GM23338 (cell line): ENCODE measurements around the gene NDUFA13.

Experiments used
- CREB1 ChIP-seq: fragments of 250-450 bp; sonication (Bioruptor Pico); IDR thresholded peaks from 2 replicates; pipeline ENCODE4 v1.5.0; 2020; ENCODE audit warnings: low read depth, mild to moderate bottlenecking, moderate library complexity
- CTCF ChIP-seq, 2 experiments: fragments of 200-600 bp in 1 of 2; sonication (generic) in 1 of 2; conservative IDR thresholded peaks; 2 replicates each; pipeline versions ENCODE4 v1.5.1 to v1.6.1; 2016 to 2017; ENCODE audit warnings: antibody characterized with exemption in 2 of 2, low read depth in 2 of 2, mild to moderate bottlenecking in 2 of 2, moderate library complexity in 1 of 2
- ETS1 ChIP-seq: IDR thresholded peaks from 2 replicates; pipeline ENCODE4 v1.6.1; 2016; ENCODE audit warnings: antibody characterized with exemption
- EZH2 ChIP-seq: fragments of 200-600 bp; sonication (generic); IDR thresholded peaks from one replicate; pipeline ENCODE4 v1.8.0; 2017; ENCODE audit warnings: antibody characterized with exemption, mild to moderate bottlenecking, low read depth; ENCODE audit not compliant: unreplicated experiment
- EZH2phosphoT487 ChIP-seq: fragments of 200-600 bp; sonication (generic); IDR thresholded peaks from one replicate; pipeline ENCODE4 v1.8.1; 2018; ENCODE audit warnings: antibody characterized with exemption; ENCODE audit not compliant: unreplicated experiment
- JUNB ChIP-seq: IDR thresholded peaks from one replicate; pipeline ENCODE4 v1.6.1; 2016; ENCODE audit warnings: antibody characterized with exemption; ENCODE audit not compliant: unreplicated experiment
- NANOG ChIP-seq: IDR thresholded peaks from 2 replicates; pipeline ENCODE4 v1.6.1; 2016; ENCODE audit warnings: antibody characterized with exemption, borderline replicate concordance
- POLR2AphosphoS5 ChIP-seq: IDR thresholded peaks from 2 replicates; pipeline ENCODE4 v1.6.1; 2016; ENCODE audit warnings: antibody characterized with exemption, low read depth
- REST ChIP-seq: IDR thresholded peaks from one replicate; pipeline ENCODE4 v1.6.1; 2018; ENCODE audit warnings: antibody characterized with exemption; ENCODE audit not compliant: unreplicated experiment
- STAT1 ChIP-seq: IDR thresholded peaks from one replicate; pipeline ENCODE4 v1.6.1; 2016; ENCODE audit warnings: antibody characterized with exemption; ENCODE audit not compliant: unreplicated experiment
- ZNF114 ChIP-seq: fragments of 250-450 bp; sonication (Bioruptor Pico); IDR thresholded peaks from 2 replicates; pipeline ENCODE4 v1.5.0; 2020; ENCODE audit warnings: mild to moderate bottlenecking, moderate library complexity
- ZNF331 ChIP-seq: fragments of 250-450 bp; sonication (Bioruptor Pico); IDR thresholded peaks from 2 replicates; pipeline ENCODE4 v1.5.0; 2020; ENCODE audit warnings: low read depth, mild to moderate bottlenecking, moderate library complexity

- no peak for TF ChIP-seq CTCF (conservative IDR thresholded peaks at IDR 0.05; ENCODE audit: low read depth in 2 of 2)
- TF ChIP-seq EZH2phosphoT487 = no peak
- TF ChIP-seq POLR2AphosphoS5 = no peak
- no peak for TF ChIP-seq EZH2
- no peak for TF ChIP-seq STAT1
- no peak for TF ChIP-seq CREB1
- no peak for TF ChIP-seq ETS1
- no peak for TF ChIP-seq NANOG
- no peak for TF ChIP-seq REST
- no peak for TF ChIP-seq ZNF114
- no peak for TF ChIP-seq JUNB
- TF ChIP-seq ZNF331 (CRISPR knock-in tag) = no peak
Observed at GRCh38 chr19:19527371-19527656, 11.3 kb downstream of the NDUFA13 start.
